ENCODE results near the gene YKT6.
"Not testable (repeated sequence)": the region's sequence is repeated elsewhere in the genome, so short reads cannot be mapped to it uniquely, and the experiment has no call there.

Gene YKT6

GRCh38 chr7:44200699-44201461 is at the start of gene YKT6:
YKT6 (plus strand) TSS chr7:44200978; CDS start chr7:44201136, 158 bp downstream.
- peak; percentile 97 for DNase-seq

GRCh38 chr7:44151956-44152355 is 48.8 kb upstream of the YKT6 start:
- DNase-seq = no peak

- DNase-seq = no peak
Measured at GRCh38 chr7:44152971-44153947, 47.5 kb upstream of the YKT6 start.

- DNase-seq = no peak
Measured at GRCh38 chr7:44153948-44154335, 46.8 kb upstream of the YKT6 start.

GRCh38 chr7:44154703-44155102 is 46.1 kb upstream of the YKT6 start:
- no peak for DNase-seq

- no peak for DNase-seq
Measured at GRCh38 chr7:44155191-44156185, 45.3 kb upstream of the YKT6 start.

- no peak for DNase-seq
Measured at GRCh38 chr7:44156453-44157010, 44.2 kb upstream of the YKT6 start.

GRCh38 chr7:44157116-44158080 is 43.4 kb upstream of the YKT6 start:
- DNase-seq = no peak

- DNase-seq = no peak
Measured at GRCh38 chr7:44158096-44158872, 42.5 kb upstream of the YKT6 start.

- DNase-seq = no peak
Measured at GRCh38 chr7:44158873-44159631, 41.7 kb upstream of the YKT6 start.

- no peak for DNase-seq
Measured at GRCh38 chr7:44159824-44160630, 40.8 kb upstream of the YKT6 start.

- no peak for DNase-seq
Measured at GRCh38 chr7:44161371-44161770, 39.4 kb upstream of the YKT6 start.

- DNase-seq = no peak
Measured at GRCh38 chr7:44162179-44162578, 38.6 kb upstream of the YKT6 start.

GRCh38 chr7:44162785-44163395 is 37.9 kb upstream of the YKT6 start:
- DNase-seq = no peak

GRCh38 chr7:44163591-44163990 is 37.2 kb upstream of the YKT6 start:
- DNase-seq = no peak

GRCh38 chr7:44167920-44168319 is 32.9 kb upstream of the YKT6 start:
- DNase-seq = no peak

GRCh38 chr7:44171901-44172300 is 28.9 kb upstream of the YKT6 start:
- not testable (repeated sequence) for DNase-seq

- DNase-seq = no peak
Measured at GRCh38 chr7:44172352-44172751, 28.4 kb upstream of the YKT6 start.
